Measurements from ENCODE around the gene NCK2.
A peak's percentile ranks its signal among the peaks of the same experiment; 100 is the strongest.
"Not testable (repeated sequence)": the region's sequence is repeated elsewhere in the genome, so short reads cannot be mapped to it uniquely, and the experiment has no call there.

NCK2 gene

GRCh38 chr2:105890856-105891255, 146.1 kb downstream of the NCK2 start:
- no peak for DNase-seq (ENCODE audit: low read depth)

DNA sequence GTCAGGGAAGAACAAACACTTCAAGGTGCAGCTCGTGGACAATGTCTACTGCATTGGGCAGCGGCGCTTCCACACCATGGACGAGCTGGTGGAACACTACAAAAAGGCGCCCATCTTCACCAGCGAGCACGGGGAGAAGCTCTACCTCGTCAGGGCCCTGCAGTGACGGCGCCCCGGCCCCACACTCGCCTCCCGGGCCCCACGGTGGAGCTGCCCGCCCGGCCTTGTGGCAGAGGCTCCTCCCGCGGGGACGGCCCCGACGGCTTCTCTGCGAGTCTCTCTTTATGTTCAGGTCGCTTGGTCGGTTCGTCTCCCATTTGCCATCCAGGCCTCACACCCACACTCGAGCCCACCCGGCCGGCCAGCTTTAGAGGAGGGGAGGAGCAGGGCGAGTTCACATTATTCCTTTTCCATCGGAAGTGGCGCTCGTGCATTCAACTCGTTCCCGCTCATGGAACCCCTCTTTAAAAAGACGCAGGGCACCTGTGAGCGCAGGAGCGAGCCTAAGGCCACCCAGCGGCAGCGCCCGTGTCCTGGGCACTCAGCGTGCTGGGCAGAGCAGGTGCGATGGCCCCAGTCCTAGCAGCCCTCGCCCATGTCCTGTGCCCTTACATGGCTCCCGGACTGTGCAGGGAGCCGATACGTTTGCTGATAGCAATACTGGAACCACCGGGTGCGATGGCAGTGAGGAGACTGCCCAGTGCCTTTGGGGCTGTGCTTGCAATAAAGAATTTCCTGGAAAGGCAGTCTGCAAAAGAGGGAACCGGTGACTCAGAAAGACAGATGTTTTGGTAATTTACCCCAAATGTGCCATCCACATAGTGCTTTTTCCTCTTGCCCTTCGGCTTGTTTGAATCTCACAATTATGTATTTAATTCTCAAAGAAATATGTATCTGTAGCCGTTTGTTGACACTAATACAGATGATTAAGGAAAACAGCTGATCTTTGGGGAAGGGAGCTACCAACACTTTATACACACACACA, 148.6 kb downstream of the NCK2 start:
- no peak for DNase-seq (ENCODE audit: low read depth)

GRCh38 chr2:105894327-105894944, 149.7 kb downstream of the NCK2 start:
- DNase-seq (ENCODE audit: low read depth): no peak

DNA sequence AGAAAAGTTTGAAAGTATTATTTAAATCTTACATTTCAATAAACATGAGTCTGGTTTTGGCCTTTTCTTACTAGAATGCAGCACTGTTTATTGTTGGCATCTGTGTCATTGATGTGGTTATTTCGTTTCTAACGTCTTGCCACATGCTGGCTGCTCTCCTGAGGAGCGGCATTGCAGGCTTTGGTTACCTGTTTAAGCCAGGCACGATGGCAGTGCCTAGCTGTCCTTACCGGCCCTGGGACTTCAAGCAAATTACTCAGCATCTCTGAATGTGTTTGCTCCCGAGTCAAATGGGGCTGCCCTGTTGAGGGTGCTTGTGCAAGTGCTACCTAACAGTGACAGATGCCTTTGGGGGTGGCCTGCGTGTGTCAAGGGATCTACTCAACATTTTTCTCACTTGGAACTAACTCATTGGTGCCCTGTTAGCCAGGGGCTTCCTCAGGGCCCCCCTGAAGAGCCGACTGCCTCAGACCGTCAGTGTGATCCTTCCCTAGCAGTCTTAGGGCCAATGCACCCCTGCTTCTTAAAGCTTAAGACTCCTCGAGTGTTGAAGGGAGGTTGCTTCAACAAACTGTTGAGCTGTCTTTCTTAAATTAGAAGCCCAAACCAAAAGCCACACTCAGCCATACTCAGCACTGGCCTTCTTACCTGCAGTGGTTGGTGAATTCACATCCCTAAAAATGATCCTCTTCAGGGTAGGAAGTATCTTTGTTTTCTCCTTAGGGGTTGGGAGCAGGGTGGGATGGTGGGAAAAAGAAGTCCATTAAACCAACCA, 151.5 kb downstream of the NCK2 start:
- peak; percentile 18 for DNase-seq (ENCODE audit: low read depth)

DNA sequence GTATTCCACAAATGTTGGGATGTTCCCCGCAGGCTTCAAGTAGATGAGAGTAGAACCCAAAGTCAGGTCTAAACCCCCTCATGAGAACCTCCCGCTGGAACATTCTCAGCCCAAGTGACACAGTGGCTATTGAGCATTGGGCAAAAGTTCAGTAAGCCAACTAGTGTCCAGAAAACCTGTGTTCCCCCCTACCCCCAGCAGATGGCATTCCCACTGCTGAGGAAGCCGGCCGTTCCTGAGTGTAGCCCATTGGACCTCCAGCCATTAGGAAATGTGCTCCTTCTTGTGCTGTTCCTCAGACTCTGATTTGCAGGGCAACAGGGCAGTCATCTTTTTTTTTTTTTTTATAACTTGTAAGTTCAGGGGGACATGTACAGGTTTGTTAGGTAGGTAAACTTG, 152.1 kb downstream of the NCK2 start:
- DNase-seq (ENCODE audit: low read depth): no peak

GRCh38 chr2:105897694-105898093, 153.0 kb downstream of the NCK2 start:
- not testable (repeated sequence) for DNase-seq (ENCODE audit: low read depth)

DNA sequence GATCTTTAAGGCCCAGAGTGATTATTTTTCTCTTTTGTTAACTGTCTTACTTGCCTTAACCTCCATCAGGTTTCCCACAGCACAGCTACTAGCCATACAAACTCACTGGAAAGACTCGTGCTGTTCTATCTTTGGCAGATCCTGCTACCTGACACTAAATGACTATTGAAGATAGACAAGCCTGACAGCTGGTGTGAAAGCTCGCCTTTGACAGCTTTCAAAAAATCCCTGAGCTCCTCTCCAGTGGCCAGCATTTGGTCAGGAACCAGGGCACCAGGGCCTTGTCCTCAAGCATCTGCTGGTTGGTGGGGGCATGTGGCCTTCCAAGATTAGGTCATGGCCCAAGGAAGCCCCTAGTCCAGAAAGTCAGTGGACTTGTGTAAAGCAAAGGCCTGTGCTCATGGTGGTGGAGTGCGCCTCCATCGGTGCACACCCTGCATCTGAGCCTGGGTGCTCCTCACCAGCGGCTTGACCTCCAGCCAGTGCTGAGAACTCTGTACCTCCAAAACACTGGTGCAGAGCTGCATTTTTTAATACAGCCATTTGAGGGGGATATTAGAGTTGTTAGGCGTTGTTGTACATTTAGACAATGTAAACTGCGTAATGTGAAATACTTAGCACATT, 158.5 kb downstream of the NCK2 start:
- DNase-seq (ENCODE audit: low read depth): no peak

DNA sequence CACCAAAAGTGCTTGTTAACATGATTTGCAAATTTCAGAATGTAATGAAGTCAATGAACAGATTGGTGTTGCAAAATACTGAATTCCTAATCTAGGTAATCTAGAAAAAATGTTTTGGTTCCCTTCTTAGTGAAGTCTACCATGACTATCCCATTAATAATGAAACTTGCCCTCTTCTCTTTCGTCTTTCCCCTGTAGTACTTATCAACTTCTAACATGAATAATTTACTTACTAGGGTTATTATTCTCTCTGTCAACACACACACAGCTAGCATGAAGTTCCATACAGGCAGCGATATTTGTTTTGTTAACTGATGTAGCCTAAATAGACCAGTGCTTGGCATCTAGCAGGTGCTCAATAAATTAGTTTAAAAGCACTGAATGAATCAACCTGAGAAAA, 160.2 kb downstream of the NCK2 start:
- no peak for DNase-seq (ENCODE audit: low read depth)

DNA sequence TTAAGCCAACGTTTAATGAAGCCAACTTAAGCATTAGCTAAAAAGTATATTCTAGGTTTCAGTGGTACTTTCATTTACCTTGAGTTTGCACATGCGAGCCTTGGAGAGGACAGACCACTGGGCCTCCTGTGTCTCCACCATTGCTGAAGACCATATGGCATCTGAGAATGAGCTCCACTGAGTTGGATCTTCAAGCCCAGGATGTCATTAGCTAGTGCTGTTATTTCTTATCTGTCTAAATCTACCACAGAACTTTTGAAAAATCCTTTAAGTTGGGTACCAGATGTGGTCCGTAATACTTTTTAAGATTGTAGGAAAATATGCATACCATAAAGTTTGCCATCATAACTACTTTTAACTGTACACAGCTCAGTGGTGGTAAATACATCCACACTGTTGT, 161.8 kb downstream of the NCK2 start:
- no peak for DNase-seq (ENCODE audit: low read depth)

DNA sequence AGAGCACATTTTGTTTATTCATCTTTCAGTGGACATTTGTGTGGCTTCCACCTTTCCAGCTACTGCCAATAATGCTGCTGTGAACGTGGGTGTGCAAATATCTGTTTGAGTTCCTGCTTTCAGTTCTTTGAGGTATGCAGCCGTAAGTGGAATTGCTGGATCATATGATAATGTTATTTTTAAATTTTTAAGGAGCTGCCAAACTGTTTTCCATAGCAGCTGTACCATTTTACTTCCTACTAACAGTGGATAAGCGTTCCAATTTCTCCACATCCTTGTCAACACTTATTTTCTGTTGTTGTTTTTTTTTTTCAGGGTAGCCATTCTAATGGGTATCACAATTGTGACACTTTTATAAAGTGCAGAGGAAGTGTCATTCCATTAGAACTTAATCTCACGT, 162.5 kb downstream of the NCK2 start:
- no peak for DNase-seq (ENCODE audit: low read depth)

DNA sequence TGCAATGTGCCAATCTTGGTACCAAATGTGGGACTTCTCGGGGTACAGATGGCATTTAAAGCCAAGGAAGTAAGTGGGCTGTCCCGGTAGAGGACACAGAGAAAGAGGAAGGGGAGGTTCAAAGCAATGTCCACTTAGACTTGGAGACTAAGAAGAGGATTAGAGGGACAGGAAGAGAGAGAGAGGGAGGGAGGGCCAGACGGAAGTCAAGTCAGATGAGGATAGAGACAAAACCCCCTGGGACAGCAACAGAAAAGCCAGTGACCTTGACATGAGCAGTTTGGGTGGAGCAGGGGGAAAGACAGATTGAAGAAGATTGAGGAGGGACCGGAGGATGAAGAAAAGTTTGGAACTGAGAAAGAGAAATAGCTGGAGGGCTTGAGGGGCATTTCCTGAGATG, 164.5 kb downstream of the NCK2 start:
- no peak for DNase-seq (ENCODE audit: low read depth)

DNA sequence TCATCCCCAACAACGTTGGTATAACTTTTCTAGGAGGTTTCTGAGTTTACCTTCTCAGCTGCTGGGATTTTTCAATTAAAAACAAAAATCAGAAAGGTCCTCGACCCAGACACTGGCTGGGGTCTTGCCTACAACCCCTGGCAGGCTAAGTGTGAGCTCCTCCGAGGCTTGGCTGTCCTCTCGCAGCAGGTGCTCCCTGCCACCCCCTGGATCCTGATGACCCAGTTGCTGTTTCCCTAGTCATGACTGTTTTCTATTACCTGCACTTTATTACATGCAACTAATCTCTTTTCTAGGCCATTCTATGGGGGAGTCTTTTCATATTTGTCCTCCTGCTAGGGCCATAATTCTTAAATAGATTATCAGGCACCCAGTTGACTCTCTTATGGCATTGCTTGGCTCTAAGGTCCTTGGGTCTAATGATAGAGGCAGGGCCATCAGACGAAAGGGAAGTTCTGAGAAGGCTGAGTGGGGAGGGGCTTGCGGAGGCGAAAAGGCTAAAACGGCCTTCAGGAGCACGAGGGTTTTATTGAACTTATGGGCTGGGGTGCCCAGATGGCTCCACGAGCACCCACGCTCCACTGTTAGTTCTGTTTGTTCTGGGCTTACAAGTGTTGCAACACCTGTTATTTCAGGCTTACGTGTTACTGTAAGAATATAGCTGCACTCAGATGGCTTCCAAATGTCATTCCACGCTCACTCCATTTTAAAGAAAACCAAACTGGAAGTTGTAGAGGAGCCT, 166.0 kb downstream of the NCK2 start:
- no peak for DNase-seq (ENCODE audit: low read depth)

DNA sequence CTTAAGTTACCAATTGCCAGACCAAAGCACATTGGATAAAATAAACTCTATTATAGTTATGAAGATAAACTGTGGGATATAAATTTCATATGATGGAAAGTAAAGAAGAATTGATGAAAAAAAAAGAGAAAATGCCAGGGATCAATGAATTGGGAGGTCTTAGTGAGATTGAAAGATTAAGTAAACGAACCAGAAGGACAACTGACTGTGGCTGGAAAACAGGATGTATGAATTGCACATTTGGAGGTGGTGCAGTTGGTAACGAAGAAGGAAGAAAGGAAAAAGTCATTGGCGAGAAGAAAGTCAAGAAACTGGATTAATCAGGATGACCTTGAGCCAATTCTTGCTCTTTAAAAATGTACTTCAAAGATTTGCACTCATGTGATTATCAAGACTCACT, 166.7 kb downstream of the NCK2 start:
- no peak for DNase-seq (ENCODE audit: low read depth)

DNA sequence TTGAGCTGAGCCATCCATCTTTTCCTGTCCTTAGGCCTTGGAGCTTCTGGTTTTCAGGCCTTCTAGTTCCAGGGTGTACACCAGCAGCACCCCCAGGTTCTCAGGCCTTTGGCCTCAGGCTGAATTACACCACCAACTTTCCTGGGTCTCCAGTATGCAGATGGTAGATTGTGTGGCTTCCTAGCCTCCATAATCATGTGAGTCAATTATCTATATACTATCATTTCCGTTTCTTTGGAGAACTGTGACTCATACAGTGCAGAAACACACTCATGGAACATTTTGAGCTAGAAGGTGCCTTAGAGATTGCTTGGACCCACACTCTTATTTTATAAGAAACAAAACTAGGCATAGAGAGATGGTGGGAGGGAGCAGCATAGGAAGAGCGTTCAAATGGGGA, 167.4 kb downstream of the NCK2 start:
- DNase-seq (ENCODE audit: low read depth): no peak

- no peak for DNase-seq (ENCODE audit: low read depth)
Measured at GRCh38 chr2:105915005-105915558, 170.4 kb downstream of the NCK2 start.

DNA sequence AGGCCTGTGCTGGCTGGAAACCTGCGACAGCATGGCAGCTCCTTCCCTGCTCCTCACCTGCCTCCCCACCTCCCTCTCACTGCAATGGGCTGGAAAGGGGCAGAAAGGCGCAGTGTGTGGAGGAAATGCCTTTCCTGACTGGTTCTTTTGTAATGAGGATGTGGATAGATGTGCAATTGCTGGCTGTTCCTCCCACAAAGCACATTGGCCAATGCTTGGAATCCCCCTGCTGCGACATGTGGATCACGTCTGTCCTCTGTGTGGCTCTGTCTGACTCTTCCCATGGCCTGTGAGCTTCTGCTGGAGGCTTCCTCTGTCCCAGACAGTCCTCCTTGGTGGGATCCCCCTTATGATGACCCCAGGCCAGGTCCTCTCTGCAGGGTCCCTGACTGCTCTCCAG, 172.5 kb downstream of the NCK2 start:
- no peak for DNase-seq (ENCODE audit: low read depth)

GRCh38 chr2:105917688-105918087, 173.0 kb downstream of the NCK2 start:
- no peak for DNase-seq (ENCODE audit: low read depth)

DNA sequence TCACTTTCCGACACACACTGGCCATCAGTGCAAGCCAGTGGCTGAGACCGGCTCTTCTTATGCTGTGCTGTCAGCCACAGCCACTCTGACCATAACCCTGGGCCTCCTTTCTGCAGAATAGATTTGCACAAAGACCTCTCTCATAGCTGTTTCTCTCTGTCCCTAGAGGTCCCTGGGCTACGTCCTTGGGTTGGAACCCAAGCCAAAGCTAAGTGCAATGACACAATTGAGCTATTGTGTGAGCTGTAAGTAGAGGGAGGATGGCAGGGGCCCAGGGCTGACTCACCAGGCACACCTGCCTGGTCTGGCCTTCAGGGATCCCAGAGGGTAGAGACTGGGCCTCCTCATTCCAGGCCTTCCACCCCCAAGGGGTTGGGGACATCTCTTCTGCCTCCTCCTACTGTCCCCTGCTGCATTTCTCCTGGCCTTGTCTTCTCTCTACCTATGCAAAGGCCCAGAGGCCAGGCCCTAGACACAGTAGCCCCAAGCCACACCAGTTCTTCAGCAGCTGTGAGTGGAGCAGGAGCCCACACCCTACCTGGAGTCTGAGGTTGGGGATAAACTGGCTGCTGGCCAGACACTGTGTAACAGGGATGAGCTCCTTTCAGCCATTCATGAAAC, 174.6 kb downstream of the NCK2 start:
- DNase-seq (ENCODE audit: low read depth): no peak

DNA sequence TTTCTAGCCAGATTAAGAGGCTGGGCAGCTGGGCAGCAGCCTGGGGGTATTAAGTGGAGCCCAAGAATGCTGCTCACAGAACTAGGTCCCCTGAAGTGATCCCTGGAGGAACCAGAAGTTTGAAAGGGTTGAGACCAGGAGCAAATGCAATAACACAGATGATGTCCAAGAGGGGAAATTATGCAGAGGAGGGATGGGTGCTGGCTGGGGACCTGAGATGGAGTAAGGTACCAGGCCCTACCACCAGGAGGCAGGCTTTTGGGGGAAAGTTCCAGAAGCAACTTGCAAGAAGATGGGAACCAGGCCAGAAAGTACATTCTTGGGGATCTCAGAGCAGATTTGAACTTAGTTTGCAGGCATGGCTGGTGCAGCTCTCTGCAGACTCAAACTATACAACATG, 175.1 kb downstream of the NCK2 start:
- DNase-seq (ENCODE audit: low read depth): peak; percentile 42

DNA sequence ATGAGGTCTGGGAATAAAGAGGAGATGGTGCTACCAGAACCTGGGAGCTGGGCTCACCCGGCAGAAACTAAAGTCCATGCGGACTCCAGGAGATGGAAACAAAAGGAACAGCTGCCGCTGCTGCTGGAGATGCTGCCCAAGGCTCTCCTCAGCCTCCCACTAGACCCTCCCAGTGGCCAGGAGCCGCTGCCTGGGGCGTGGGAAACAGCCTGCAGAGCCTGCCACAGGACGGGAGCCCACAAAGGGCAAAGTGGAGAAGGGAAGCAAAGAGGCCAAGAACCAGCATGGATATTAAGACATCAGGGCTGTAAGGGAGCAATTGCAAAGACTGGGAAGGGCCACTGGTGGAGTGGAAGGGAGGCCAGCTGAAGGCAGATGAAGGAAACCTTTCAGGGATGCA, 179.6 kb downstream of the NCK2 start:
- no peak for DNase-seq (ENCODE audit: low read depth)

GRCh38 chr2:105924932-105925331, 180.2 kb downstream of the NCK2 start:
- no peak for DNase-seq (ENCODE audit: low read depth)

Data from T follicular helper cell (primary cell).